Gastrocnemius medialis (tissue), 4 donors: ENCODE measurements around the gene LANCL2. TPM values are rescaled to one million over a fixed set of nuclear protein-coding genes. Genes with fewer than 3 reads are reported as not detected.
"Not testable (repeated sequence)": the region's sequence is repeated elsewhere in the genome, so short reads cannot be mapped to it uniquely, and the experiment has no call there.

Experiments used
- ATAC-seq, 2 donors: fragments of 150-250 bp; one replicate each; pipeline ENCODE4 v1.9.1; 2016
- DNase-seq, 2 donors: peaks; one replicate each; pipeline ENCODE4 v3.0.0-alpha.2; 2019
- H3K27ac ChIP-seq, 4 donors: fragments of 200-600 bp; sonication (generic); 1 replicate in 1 of 4; 2 replicates in 3 of 4; pipeline ENCODE4 v1.5.1; 2016 to 2018; ENCODE audit warnings: mild to moderate bottlenecking in 2 of 4, moderate library complexity in 1 of 4
- H3K27me3 ChIP-seq, 3 donors: fragments of 200-600 bp; sonication (generic) in 2 of 3; 1 replicate in 1 of 3; 2 replicates in 2 of 3; pipeline versions ENCODE4 v1.5.1 to v1.6.0; 2016 to 2019; ENCODE audit warnings: mild to moderate bottlenecking in 1 of 3, moderate library complexity in 1 of 3
- H3K36me3 ChIP-seq, 2 donors: fragments of 200-600 bp; sonication (generic) in 1 of 2; one replicate each; pipeline ENCODE4 v1.5.1; 2017 to 2018
- H3K4me1 ChIP-seq, 2 donors: fragments of 200-600 bp; sonication (generic) in 1 of 2; one replicate each; pipeline ENCODE4 v1.5.1; 2016 to 2017; ENCODE audit warnings: mild to moderate bottlenecking in 2 of 2
- H3K4me3 ChIP-seq, 4 donors: fragments of 200-600 bp; sonication (generic) in 3 of 4; 1 replicate in 1 of 4; 2 replicates in 3 of 4; pipeline ENCODE4 v1.5.1; 2016 to 2019; ENCODE audit warnings: mild to moderate bottlenecking in 2 of 4
- H3K9me3 ChIP-seq, 3 donors: fragments of 200-600 bp; sonication (generic) in 2 of 3; 1 replicate in 1 of 3; 2 replicates in 2 of 3; pipeline ENCODE4 v1.5.1; 2016 to 2019
- POLR2A ChIP-seq, 2 donors: fragments of 450-650 bp; IDR thresholded peaks; one replicate each; pipeline ENCODE4 v1.6.1; 2017; ENCODE audit warnings: antibody characterized with exemption in 2 of 2, mild to moderate bottlenecking in 2 of 2, moderate library complexity in 2 of 2
- in situ Hi-C, 4 donors: fragments of 200-750 bp; cut with MboI; loops; one replicate each; pipeline versions ENCODE4 v1.15.0 to v1.8.0; 2017; ENCODE audit warnings: low sequenced_read_pairs in 4 of 4
- intact Hi-C: fragments of 100-400 bp; cut with DNase I; formaldehyde crosslinking; loops from one replicate; pipeline ENCODE4 v1.15.1; 2023; ENCODE audit warnings: low total_unique reads
- total RNA-seq, 4 donors: library from RNA; depleted of rRNA; stranded (reverse); fragments of >200 nt; gene quantifications; one replicate each; pipeline versions ENCODE4 v1.1.0 to v1.2.3, GENCODE V29; 2016
- TF ChIP-seq, protein P1 (sequence below), 5 experiments: fragments of 450-650 bp in 3 of 5; fragments of 200-600 bp in 2 of 5; sonication (generic) in 2 of 5; IDR thresholded peaks in 4 of 5; conservative IDR thresholded peaks in 1 of 5; 1 replicate in 4 of 5; 2 replicates in 1 of 5; pipeline ENCODE4 v1.5.1; 2016 to 2019; ENCODE audit warnings: antibody characterized with exemption in 5 of 5, mild to moderate bottlenecking in 3 of 5, moderate library complexity in 3 of 5

The LANCL2 gene
- total RNA-seq, 4 donors from 2014 or later, result 5.1 to 13.0 (median 7.4) TPM

DNA sequence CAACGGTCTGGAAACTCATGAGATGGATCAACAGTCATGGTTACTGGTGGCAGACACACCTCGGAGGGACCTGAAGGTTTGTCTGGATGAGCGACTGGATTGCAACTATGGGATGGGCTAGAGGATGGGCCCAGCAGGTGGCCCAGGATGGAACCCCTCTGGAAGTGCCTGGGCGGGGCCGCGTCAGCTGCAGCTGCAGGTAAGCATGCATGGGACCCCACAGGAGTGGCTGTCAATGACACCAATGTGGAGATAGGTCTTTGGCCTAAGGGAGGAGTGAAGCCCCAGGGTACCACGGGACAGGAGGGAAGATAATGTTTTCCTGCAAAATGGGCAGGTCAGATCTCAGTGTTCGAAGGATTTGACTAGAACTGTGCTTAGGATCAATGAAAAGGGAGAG is 103.4 kb downstream of the LANCL2 start:
- H3K4me1 ChIP-seq, result no peaks in the 10 kb centered on the region
- TF ChIP-seq, protein P1, sequence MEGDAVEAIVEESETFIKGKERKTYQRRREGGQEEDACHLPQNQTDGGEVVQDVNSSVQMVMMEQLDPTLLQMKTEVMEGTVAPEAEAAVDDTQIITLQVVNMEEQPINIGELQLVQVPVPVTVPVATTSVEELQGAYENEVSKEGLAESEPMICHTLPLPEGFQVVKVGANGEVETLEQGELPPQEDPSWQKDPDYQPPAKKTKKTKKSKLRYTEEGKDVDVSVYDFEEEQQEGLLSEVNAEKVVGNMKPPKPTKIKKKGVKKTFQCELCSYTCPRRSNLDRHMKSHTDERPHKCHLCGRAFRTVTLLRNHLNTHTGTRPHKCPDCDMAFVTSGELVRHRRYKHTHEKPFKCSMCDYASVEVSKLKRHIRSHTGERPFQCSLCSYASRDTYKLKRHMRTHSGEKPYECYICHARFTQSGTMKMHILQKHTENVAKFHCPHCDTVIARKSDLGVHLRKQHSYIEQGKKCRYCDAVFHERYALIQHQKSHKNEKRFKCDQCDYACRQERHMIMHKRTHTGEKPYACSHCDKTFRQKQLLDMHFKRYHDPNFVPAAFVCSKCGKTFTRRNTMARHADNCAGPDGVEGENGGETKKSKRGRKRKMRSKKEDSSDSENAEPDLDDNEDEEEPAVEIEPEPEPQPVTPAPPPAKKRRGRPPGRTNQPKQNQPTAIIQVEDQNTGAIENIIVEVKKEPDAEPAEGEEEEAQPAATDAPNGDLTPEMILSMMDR (IDR thresholded peaks at IDR 0.05 in 4 of 5, conservative IDR thresholded peaks at IDR 0.05 in 1 of 5), result no peak
- no peak for TF ChIP-seq POLR2A (IDR thresholded peaks at IDR 0.05)
- ATAC-seq, result no peak
- H3K9me3 ChIP-seq, result no peaks in the 10 kb centered on the region
- intact Hi-C loops (no loop called here), in situ Hi-C loops (no loop called here)
- H3K27ac ChIP-seq, result no peak overlapping the region
- DNase-seq, result no peak
- no peaks in the 10 kb centered on the region for H3K27me3 ChIP-seq
- H3K36me3 ChIP-seq, result peaks cover 0 to 9% of the 10 kb centered on the region in 2 donors
- no peak overlapping the region for H3K4me3 ChIP-seq

DNA sequence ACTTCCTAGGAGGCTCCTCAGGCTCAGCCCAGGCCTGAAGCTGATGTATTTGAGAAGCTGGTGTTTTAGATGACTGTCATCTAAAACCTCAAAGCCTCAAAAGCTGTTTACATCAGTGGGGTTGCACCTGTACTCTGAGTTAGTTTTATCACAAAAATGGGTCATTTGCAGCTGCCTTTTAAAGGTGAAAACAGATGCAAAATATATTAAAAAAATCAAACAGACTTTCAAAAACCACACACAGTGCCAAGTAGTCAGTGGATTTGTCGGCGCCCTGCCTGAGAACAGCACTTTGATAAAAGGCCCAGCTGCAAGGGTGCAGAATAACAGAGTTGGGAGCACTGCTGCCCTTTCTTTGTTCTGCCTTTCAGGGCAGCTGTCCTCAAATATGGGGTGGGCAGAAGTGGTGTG is 104.1 kb downstream of the LANCL2 start:
- in situ Hi-C loops, result no loop called here
- Histone ChIP-seq H3K36me3 (peaks cover 0 to under 1% of the 10 kb centered on the region in 2 donors), H3K4me3 (no peak overlapping the region), H3K27ac (no peak overlapping the region), H3K27me3 (no peaks in the 10 kb centered on the region), H3K9me3 (no peaks in the 10 kb centered on the region), H3K4me1 (no peaks in the 10 kb centered on the region)
- intact Hi-C loops, result no loop called here
- no peak for TF ChIP-seq POLR2A (IDR thresholded peaks at IDR 0.05)
- TF ChIP-seq, protein P1 (IDR thresholded peaks at IDR 0.05 in 4 of 5, conservative IDR thresholded peaks at IDR 0.05 in 1 of 5), result no peak
- DNase-seq (no peak), ATAC-seq (no peak)

DNA sequence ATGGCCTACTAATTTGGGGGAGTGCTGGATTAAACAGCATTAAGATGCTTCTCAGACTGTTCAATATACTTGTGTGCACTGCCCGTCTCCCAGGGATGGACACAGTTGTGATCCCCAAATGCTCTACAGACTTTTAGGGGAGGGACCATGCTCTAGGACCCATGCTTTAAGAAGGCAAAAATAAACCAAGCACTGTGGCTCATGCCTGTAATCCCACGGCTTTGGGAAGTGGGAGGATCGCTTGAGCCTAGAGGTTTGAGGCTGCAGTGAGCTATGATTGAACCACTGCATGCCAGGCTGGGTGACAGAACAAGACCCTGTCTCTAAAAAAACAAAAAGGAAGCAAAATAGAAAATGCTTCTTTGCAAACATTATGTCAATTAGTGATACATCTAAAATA is 104.6 kb downstream of the LANCL2 start:
- Histone ChIP-seq H3K4me3 (no peak overlapping the region), H3K36me3 (no peaks in the 10 kb centered on the region), H3K9me3 (no peaks in the 10 kb centered on the region), H3K27me3 (no peaks in the 10 kb centered on the region), H3K27ac (no peak overlapping the region), H3K4me1 (no peaks in the 10 kb centered on the region)
- DNase-seq (no peak), ATAC-seq (no peak)
- intact Hi-C loops, result no loop called here
- TF ChIP-seq POLR2A (IDR thresholded peaks at IDR 0.05), result no peak
- TF ChIP-seq, protein P1 (IDR thresholded peaks at IDR 0.05 in 4 of 5, conservative IDR thresholded peaks at IDR 0.05 in 1 of 5), result no peak
- in situ Hi-C loops, result no loop called here

DNA sequence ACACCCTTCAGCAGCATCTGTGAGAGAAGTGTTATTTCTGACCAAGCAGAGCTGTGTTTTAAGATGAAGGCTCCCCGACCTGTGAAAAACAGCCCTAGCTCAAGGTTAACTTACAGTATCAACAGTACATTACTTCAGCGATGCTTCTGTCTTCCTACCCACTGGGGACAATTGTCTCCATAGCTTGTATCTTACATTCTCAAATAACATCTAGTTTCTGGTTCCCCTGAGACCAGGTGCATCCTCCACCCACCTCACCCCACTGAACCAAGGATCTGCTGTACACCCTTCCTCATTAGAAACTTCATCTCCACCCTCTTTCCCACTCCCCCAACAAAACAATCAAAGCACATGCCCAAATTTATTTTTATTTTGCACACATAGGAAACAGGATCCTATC is 105.1 kb downstream of the LANCL2 start:
- intact Hi-C loops, result no loop called here
- H3K36me3 ChIP-seq, result no peaks in the 10 kb centered on the region
- in situ Hi-C loops, result no loop called here
- no peaks in the 10 kb centered on the region for H3K4me1 ChIP-seq
- H3K4me3 ChIP-seq, result no peak overlapping the region
- TF ChIP-seq, protein P1 (IDR thresholded peaks at IDR 0.05 in 4 of 5, conservative IDR thresholded peaks at IDR 0.05 in 1 of 5), result no peak
- TF ChIP-seq POLR2A (IDR thresholded peaks at IDR 0.05), result no peak
- no peaks in the 10 kb centered on the region for H3K27me3 ChIP-seq
- no peaks in the 10 kb centered on the region for H3K9me3 ChIP-seq
- H3K27ac ChIP-seq, result no peak overlapping the region
- ATAC-seq (no peak), DNase-seq (no peak)

DNA sequence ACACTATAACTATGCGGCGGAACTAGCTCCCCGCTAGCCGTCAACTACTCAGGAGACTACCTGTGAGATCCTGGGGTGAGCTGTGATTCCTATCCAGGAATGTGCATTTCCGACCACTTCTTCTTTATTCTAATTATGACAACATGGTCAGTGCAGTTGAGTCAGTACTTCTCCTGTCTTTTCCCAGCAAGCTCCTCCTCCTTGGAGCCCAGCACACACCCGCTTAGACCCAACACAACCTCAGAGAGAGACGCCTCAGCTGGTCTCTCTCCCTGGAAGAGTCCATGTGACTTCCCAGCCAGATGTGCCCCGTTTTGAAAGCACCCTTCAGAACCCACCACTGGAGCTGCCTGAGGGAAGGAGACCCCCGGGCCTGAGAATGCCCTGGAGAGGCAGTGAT is 106.5 kb downstream of the LANCL2 start:
- H3K36me3 ChIP-seq, intact Hi-C loops, H3K27me3 ChIP-seq, DNase-seq, in situ Hi-C loops, H3K27ac ChIP-seq, H3K4me3 ChIP-seq, H3K9me3 ChIP-seq, ATAC-seq, H3K4me1 ChIP-seq: not testable (repeated sequence)

DNA sequence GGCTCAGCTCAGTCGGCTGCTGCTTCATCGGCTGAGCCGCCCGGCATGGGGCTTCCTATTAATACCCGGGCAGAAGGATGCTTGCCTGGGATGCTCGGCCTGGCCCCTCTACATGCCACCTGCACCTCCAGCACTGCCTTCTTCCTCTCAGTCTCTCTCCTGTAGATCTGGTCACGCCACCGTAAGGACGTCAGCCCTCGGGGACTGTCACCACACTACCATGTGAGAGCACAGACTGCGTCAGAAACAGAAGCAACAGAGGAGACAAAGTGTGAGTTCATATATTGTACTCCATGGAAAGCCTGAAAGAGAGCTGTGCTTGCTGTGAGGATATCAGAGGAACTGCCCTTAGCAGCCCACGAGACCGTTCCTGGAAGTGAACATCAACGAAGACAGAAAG is 107.3 kb downstream of the LANCL2 start:
- H3K4me1 ChIP-seq, H3K27ac ChIP-seq, intact Hi-C loops, H3K9me3 ChIP-seq, ATAC-seq, in situ Hi-C loops, DNase-seq, H3K36me3 ChIP-seq, H3K4me3 ChIP-seq, H3K27me3 ChIP-seq: not testable (repeated sequence)
